Measurements from ENCODE around the gene WRAP73. TPM values are rescaled to one million over a fixed set of nuclear protein-coding genes. Genes with fewer than 3 reads are reported as not detected.

WRAP73 gene
- total RNA-seq, 1 experiment from 2014 or later: 57.2 TPM

DNA sequence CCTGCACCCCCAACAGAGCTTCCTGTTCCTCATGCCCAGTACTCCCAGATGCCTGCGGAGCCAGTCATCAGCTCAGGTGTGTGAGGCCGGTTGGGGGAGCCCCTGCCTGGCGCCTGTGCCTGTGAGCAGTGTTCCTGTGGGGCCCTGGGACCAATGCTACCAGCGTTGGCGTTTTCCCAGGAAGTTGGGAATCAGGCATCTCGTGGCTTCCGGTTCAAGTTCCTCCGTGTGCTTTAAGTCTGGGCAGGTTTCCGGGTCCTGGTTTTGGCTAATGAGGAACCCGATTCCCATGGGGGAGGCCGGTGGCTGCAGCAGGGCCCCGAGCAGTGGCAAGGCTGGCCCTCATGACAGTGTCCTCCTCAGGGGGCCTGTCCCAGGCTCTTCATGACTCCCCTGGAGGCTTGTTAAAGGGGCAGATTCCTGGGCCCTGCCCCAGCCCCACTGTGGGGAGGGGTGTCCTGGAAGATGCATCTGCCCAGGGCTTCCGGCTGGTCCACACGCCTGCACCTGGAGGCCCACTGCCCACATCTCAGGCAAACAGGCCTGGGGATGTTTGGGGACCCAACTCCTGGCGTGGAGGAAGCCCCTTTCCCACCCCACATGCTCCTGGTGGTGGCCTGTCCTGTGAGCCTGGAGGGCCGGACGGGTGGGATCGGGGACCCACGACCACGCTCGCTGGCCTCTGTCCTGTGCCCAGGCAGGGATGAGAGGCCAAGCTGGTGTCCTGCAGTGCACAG, 28.6 kb upstream of the WRAP73 start:
- H3K27ac ChIP-seq (ENCODE audit: low read length): no peak overlapping the region
- no peaks in the 10 kb centered on the region for H3K9me3 ChIP-seq (ENCODE audit: low read length)
- intact Hi-C loops (cut with micrococcal nuclease): no loop called here
- no peak overlapping the region for H3K9ac ChIP-seq (ENCODE audit: low read length)
- ChIA-PET CTCF (interaction anchor here (0.8 kb wide), 1 partner anchor 18 kb away, joined by 3 read pairs; no protein-coding TSS in a partner anchor), POLR2A (ENCODE audit: unreplicated experiment) (no interaction called here)
- no peaks in the 10 kb centered on the region for H3K79me2 ChIP-seq (ENCODE audit: low read length)
- H4K20me1 ChIP-seq (ENCODE audit: low read length): no peaks in the 10 kb centered on the region
- H3K4me1 ChIP-seq (ENCODE audit: insufficient read depth, low read length): no peaks in the 10 kb centered on the region; the same call in 1 of the 2 replicates
- no TSS peak for BruUV-seq (replicated peaks)
- H2AFZ ChIP-seq (ENCODE audit: low read length): no peak overlapping the region
- TF ChIP-seq EZH2phosphoT487 (IDR thresholded peaks at IDR 0.05; ENCODE audit: borderline replicate concordance, low read length): no peak
- no peak for TF ChIP-seq EZH2 (IDR thresholded peaks at IDR 0.05; ENCODE audit: low read length, unreplicated experiment)
- TF ChIP-seq, protein P1, sequence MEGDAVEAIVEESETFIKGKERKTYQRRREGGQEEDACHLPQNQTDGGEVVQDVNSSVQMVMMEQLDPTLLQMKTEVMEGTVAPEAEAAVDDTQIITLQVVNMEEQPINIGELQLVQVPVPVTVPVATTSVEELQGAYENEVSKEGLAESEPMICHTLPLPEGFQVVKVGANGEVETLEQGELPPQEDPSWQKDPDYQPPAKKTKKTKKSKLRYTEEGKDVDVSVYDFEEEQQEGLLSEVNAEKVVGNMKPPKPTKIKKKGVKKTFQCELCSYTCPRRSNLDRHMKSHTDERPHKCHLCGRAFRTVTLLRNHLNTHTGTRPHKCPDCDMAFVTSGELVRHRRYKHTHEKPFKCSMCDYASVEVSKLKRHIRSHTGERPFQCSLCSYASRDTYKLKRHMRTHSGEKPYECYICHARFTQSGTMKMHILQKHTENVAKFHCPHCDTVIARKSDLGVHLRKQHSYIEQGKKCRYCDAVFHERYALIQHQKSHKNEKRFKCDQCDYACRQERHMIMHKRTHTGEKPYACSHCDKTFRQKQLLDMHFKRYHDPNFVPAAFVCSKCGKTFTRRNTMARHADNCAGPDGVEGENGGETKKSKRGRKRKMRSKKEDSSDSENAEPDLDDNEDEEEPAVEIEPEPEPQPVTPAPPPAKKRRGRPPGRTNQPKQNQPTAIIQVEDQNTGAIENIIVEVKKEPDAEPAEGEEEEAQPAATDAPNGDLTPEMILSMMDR (conservative IDR thresholded peaks at IDR 0.05; ENCODE audit: low read depth, low read length): no peak
- ATAC-seq (no peak), DNase-seq (no peak)
- H3F3A ChIP-seq (ENCODE audit: low read length, unreplicated experiment): no peaks in the 10 kb centered on the region
- no peak overlapping the region for H3K4me2 ChIP-seq (ENCODE audit: low read length)
- H3K4me3 ChIP-seq (ENCODE audit: low read length): no peak overlapping the region
- H3K27me3 ChIP-seq (ENCODE audit: low read length): no peaks in the 10 kb centered on the region
- no peaks in the 10 kb centered on the region for H3K36me3 ChIP-seq (ENCODE audit: low read depth, low read length)
- no peaks in the 10 kb centered on the region for H3K9me2 ChIP-seq (replicated peaks; ENCODE audit: low read length)

DNA sequence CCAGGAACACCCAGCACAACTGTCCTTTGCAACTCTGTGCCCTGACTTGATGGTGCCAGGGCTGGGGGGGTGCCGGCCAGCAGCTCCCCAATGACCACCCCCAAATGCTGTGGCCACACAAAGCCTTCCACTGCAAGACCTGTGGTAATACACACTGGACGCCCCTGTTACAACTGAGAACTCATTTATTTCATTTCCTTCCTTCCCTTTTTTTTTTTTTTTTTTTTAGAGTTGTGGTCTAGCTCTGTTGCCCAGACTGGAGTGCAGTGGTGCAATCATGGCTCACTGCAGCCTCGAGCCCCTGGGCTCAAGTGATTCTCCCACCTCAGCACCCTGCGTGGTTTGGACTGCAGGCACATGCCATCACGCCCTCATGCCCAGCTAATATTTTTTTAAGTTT, 27.6 kb upstream of the WRAP73 start:
- BruUV-seq (replicated peaks): no TSS peak
- no peaks in the 10 kb centered on the region for H3K9me3 ChIP-seq (ENCODE audit: low read length)
- ATAC-seq: no peak
- ChIA-PET POLR2A (ENCODE audit: unreplicated experiment) (no interaction called here), CTCF (no interaction called here)
- no peaks in the 10 kb centered on the region for H3K36me3 ChIP-seq (ENCODE audit: low read depth, low read length)
- no peak for DNase-seq
- no peaks in the 10 kb centered on the region for H3K79me2 ChIP-seq (ENCODE audit: low read length)
- intact Hi-C loops (cut with micrococcal nuclease): no loop called here
- H3K4me1 ChIP-seq (ENCODE audit: insufficient read depth, low read length): no peaks in the 10 kb centered on the region; the same call in 1 of the 2 replicates
- no peak overlapping the region for H3K9ac ChIP-seq (ENCODE audit: low read length)
- H2AFZ ChIP-seq (ENCODE audit: low read length): no peak overlapping the region
- no peaks in the 10 kb centered on the region for H4K20me1 ChIP-seq (ENCODE audit: low read length)
- no peaks in the 10 kb centered on the region for H3K9me2 ChIP-seq (replicated peaks; ENCODE audit: low read length)
- no peak overlapping the region for H3K4me3 ChIP-seq (ENCODE audit: low read length)
- no peak for TF ChIP-seq EZH2 (IDR thresholded peaks at IDR 0.05; ENCODE audit: low read length, unreplicated experiment)
- TF ChIP-seq, protein P1 (conservative IDR thresholded peaks at IDR 0.05; ENCODE audit: low read depth, low read length): no peak
- TF ChIP-seq EZH2phosphoT487 (IDR thresholded peaks at IDR 0.05; ENCODE audit: borderline replicate concordance, low read length): no peak
- no peaks in the 10 kb centered on the region for H3K27me3 ChIP-seq (ENCODE audit: low read length)
- H3F3A ChIP-seq (ENCODE audit: low read length, unreplicated experiment): no peaks in the 10 kb centered on the region
- H3K4me2 ChIP-seq (ENCODE audit: low read length): no peak overlapping the region
- no peak overlapping the region for H3K27ac ChIP-seq (ENCODE audit: low read length)

Measured in PC-3 (cell line).